ENCODE results near the gene TDRD12.

DNA sequence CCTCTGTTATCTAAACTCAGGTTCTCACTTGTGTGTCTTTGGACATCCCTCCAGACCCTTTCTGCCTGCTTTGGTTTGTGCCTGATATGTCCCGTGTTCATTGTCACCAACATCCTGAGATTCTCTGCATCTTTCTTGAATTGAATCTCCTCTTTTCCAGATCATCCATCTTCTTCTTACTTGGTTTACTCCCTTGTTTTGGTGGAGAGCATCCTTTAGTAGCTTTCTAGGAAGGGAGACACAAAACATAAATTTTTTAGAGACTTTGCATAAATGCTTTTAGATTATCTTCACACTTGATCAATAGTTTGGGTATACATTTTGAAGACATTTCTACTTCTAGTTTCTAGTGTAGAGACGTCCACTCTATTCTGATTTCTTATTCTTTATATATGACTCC, 61.7 kb downstream of the TDRD12 start:
- TF ChIP-seq, protein P1, sequence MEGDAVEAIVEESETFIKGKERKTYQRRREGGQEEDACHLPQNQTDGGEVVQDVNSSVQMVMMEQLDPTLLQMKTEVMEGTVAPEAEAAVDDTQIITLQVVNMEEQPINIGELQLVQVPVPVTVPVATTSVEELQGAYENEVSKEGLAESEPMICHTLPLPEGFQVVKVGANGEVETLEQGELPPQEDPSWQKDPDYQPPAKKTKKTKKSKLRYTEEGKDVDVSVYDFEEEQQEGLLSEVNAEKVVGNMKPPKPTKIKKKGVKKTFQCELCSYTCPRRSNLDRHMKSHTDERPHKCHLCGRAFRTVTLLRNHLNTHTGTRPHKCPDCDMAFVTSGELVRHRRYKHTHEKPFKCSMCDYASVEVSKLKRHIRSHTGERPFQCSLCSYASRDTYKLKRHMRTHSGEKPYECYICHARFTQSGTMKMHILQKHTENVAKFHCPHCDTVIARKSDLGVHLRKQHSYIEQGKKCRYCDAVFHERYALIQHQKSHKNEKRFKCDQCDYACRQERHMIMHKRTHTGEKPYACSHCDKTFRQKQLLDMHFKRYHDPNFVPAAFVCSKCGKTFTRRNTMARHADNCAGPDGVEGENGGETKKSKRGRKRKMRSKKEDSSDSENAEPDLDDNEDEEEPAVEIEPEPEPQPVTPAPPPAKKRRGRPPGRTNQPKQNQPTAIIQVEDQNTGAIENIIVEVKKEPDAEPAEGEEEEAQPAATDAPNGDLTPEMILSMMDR (IDR thresholded peaks at IDR 0.05; ENCODE audit: extremely low read depth in 1 of 2, insufficient read depth in 1 of 2, low read depth in 1 of 2, low read length in 2 of 2) = no peak
- no peak for TF ChIP-seq EZH2 (IDR thresholded peaks at IDR 0.05; ENCODE audit: borderline replicate concordance, low read depth, low read length, severe bottlenecking)
- no peak for TF ChIP-seq POLR2AphosphoS5 (IDR thresholded peaks at IDR 0.05; ENCODE audit: insufficient read depth, low read depth, low read length)
- no peak for TF ChIP-seq FOS (IDR thresholded peaks at IDR 0.05; ENCODE audit: borderline replicate concordance, insufficient read depth, low read length)
- no peak for TF ChIP-seq POLR2A (IDR thresholded peaks at IDR 0.05; ENCODE audit: low read depth, low read length)
- no peak for TF ChIP-seq JUN (IDR thresholded peaks at IDR 0.05; ENCODE audit: borderline replicate concordance, insufficient read depth, insufficient read length, low read depth)
- no peak for TF ChIP-seq MYC (IDR thresholded peaks at IDR 0.05; ENCODE audit: low read depth, low read length)
- TF ChIP-seq, protein P2, sequence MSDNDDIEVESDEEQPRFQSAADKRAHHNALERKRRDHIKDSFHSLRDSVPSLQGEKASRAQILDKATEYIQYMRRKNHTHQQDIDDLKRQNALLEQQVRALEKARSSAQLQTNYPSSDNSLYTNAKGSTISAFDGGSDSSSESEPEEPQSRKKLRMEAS (IDR thresholded peaks at IDR 0.05; ENCODE audit: insufficient read depth, insufficient read length) = no peak
- TF ChIP-seq GATA2 (IDR thresholded peaks at IDR 0.05; ENCODE audit: insufficient read depth, insufficient read length, low read depth, low read length) = no peak
